Spleen (tissue), 7 donors: ENCODE results near the gene PNPLA2.

Source experiments
- POLR2AphosphoS5 ChIP-seq, 3 donors: sonication (generic); formaldehyde crosslinking; IDR thresholded peaks; one replicate each; pipeline ENCODE4 v1.5.1; 2017; ENCODE audit warnings: antibody characterized with exemption in 3 of 3
- TF ChIP-seq, protein P1 (sequence below), 11 experiments: fragments of 200-600 bp in 7 of 11; fragments of 450-650 bp in 4 of 11; sonication (generic) in 4 of 11; IDR thresholded peaks in 8 of 11; conservative IDR thresholded peaks in 3 of 11; 1 replicate in 7 of 11; 2 replicates in 4 of 11; pipeline versions ENCODE4 v1.4.0 to v1.8.0; 2016 to 2021; ENCODE audit warnings: antibody characterized with exemption in 11 of 11, inconsistent platforms in 4 of 11, mild to moderate bottlenecking in 1 of 11
- donor health status: DM: no; HTN: no; CAD: no; lungs with moderate emphysema.
- donor health status: DM: no; HTN: no; CAD: no.
- donor health status: DM: no; HTN: no; CAD: no.

DNA sequence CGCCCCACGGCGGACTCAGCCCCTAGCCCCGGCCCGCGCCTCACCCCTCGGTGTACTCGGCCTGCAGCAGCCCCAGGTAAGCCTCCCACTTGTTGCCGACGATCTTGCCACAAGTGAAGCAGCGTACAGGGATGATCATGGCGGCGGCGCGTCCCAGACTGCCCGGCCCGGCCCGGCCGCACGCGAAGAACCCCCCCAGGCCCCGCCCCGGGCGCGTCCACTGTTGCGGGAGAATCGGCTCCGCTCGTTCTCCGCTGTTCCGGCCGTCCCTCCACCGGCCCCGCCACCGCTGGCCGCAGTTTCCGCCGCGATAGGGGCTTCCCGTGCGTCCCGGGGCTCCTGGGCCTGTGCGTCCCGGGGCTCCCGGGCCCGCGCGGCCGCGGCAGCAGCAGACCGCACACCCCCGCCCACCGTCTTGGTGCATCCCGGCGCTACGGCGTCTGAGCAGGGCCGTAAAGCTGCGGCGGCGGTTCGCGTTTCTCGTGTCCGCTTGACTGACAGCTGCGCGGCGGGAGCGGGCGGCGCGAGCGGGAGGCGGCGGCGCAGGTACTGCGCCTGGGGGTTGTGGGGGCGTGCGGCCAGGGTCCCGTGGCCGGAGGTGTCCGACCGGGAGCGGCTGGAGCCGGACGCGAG is 23.8 kb downstream of the PNPLA2 start, which contains the start of the genes POLR2L and TSPAN4:
- peak; percentile 88 to 94 (median 91) for TF ChIP-seq POLR2AphosphoS5 (IDR thresholded peaks at IDR 0.05)
- TF ChIP-seq, protein P1, sequence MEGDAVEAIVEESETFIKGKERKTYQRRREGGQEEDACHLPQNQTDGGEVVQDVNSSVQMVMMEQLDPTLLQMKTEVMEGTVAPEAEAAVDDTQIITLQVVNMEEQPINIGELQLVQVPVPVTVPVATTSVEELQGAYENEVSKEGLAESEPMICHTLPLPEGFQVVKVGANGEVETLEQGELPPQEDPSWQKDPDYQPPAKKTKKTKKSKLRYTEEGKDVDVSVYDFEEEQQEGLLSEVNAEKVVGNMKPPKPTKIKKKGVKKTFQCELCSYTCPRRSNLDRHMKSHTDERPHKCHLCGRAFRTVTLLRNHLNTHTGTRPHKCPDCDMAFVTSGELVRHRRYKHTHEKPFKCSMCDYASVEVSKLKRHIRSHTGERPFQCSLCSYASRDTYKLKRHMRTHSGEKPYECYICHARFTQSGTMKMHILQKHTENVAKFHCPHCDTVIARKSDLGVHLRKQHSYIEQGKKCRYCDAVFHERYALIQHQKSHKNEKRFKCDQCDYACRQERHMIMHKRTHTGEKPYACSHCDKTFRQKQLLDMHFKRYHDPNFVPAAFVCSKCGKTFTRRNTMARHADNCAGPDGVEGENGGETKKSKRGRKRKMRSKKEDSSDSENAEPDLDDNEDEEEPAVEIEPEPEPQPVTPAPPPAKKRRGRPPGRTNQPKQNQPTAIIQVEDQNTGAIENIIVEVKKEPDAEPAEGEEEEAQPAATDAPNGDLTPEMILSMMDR (IDR thresholded peaks at IDR 0.05 in 8 of 11, conservative IDR thresholded peaks at IDR 0.05 in 3 of 11): peak in 2 of 11 experiments; percentile 9 to 14
